HEK293 (cell line): ENCODE measurements around the gene ADRB2.

Source experiments
- CTCF ChIA-PET: fragments of 350-600 bp; formaldehyde crosslinking; extraction: SDS; loops from one replicate; lab custom pipeline; 2021; ENCODE audit warnings: antibody characterized with exemption; lab: Yijun Ruan, JAX
- POLR2A ChIA-PET: fragments of 300-600 bp; formaldehyde crosslinking; extraction: SDS; loops from one replicate; lab custom pipeline; 2020; ENCODE audit warnings: antibody characterized with exemption, inconsistent platforms; lab: Yijun Ruan, JAX
- H3K27ac ChIP-seq: fragments of 200-500 bp; sonication (Bioruptor generic); 2 replicates; pipeline ENCODE4 v1.5.1; 2014; ENCODE audit warnings: low read depth, low read length, control low read depth, inconsistent platforms; ENCODE audit errors: extremely low read depth
- H3K36me3 ChIP-seq, 2 experiments: fragments of 200-500 bp in 1 of 2; sonication (Bioruptor generic) in 1 of 2; 1 replicate in 1 of 2; 2 replicates in 1 of 2; pipeline ENCODE4 v1.5.1; 2014 to 2017; ENCODE audit warnings: inconsistent platforms in 2 of 2, low read length in 2 of 2; ENCODE audit not compliant: control insufficient read depth in 2 of 2, insufficient read depth in 1 of 2
- H3K4me1 ChIP-seq: fragments of 200-500 bp; sonication (Bioruptor generic); 2 replicates; pipeline ENCODE4 v1.5.1; 2014; ENCODE audit warnings: mild to moderate bottlenecking, low read length, inconsistent platforms; ENCODE audit not compliant: control insufficient read depth, insufficient read depth
- H3K4me3 ChIP-seq: 2 replicates; pipeline ENCODE4 v1.5.1; 2011; ENCODE audit warnings: low read depth, mild to moderate bottlenecking, control low read depth, low read length, moderate library complexity
- H3K9me3 ChIP-seq: fragments of 200-500 bp; sonication (Bioruptor generic); 2 replicates; pipeline ENCODE4 v1.5.1; 2014; ENCODE audit warnings: low read depth, low read length, inconsistent platforms; ENCODE audit not compliant: control insufficient read depth, insufficient read depth
- FEZF1 ChIP-seq: fragments of 450-650 bp; formaldehyde crosslinking; IDR thresholded peaks from 2 replicates; pipeline ENCODE4 v1.5.1; 2016; ENCODE audit warnings: missing biosample characterization, missing genetic modification characterization
- GLIS2 ChIP-seq: fragments of 450-650 bp; formaldehyde crosslinking; IDR thresholded peaks from 2 replicates; pipeline ENCODE4 v1.5.1; 2016; ENCODE audit warnings: missing biosample characterization, missing genetic modification characterization
- HOXC10 ChIP-seq: sonication (generic); formaldehyde crosslinking; IDR thresholded peaks from 2 replicates; pipeline ENCODE4 v1.8.1; 2023; ENCODE audit warnings: mild to moderate bottlenecking, missing genetic modification reagents
- IKZF3 ChIP-seq: fragments of 450-650 bp; IDR thresholded peaks from 2 replicates; pipeline ENCODE4 v1.5.0; 2018; ENCODE audit warnings: missing biosample characterization, mild to moderate bottlenecking, missing genetic modification characterization, moderate library complexity
- KLF8 ChIP-seq: fragments of 450-650 bp; formaldehyde crosslinking; IDR thresholded peaks from 2 replicates; pipeline ENCODE4 v1.5.1; 2016; ENCODE audit warnings: missing biosample characterization, missing genetic modification characterization
- SP7 ChIP-seq: fragments of 450-650 bp; formaldehyde crosslinking; IDR thresholded peaks from 2 replicates; pipeline ENCODE4 v1.5.1; 2016; ENCODE audit warnings: missing biosample characterization, missing genetic modification characterization
- YY2 ChIP-seq: fragments of 450-650 bp; formaldehyde crosslinking; IDR thresholded peaks from 2 replicates; pipeline ENCODE4 v1.5.1; 2016; ENCODE audit warnings: missing biosample characterization, missing genetic modification characterization
- ZBTB26 ChIP-seq: fragments of 450-650 bp; formaldehyde crosslinking; optimal IDR thresholded peaks from 2 replicates; pipeline ENCODE3; 2016; ENCODE audit warnings: missing biosample characterization, mild to moderate bottlenecking, missing genetic modification characterization
- ZFHX2 ChIP-seq: fragments of 450-650 bp; formaldehyde crosslinking; conservative IDR thresholded peaks from 2 replicates; pipeline ENCODE4 v1.5.1; 2016; ENCODE audit warnings: missing biosample characterization, missing genetic modification characterization
- ZIC2 ChIP-seq: fragments of 450-650 bp; formaldehyde crosslinking; IDR thresholded peaks from 2 replicates; pipeline ENCODE4 v1.5.1; 2016; ENCODE audit warnings: missing biosample characterization, missing genetic modification characterization
- ZNF121 ChIP-seq: fragments of 450-650 bp; formaldehyde crosslinking; IDR thresholded peaks from 2 replicates; pipeline ENCODE4 v1.5.1; 2016; ENCODE audit warnings: missing biosample characterization, missing genetic modification characterization
- ZNF140 ChIP-seq: fragments of 450-650 bp; formaldehyde crosslinking; IDR thresholded peaks from 2 replicates; pipeline ENCODE4 v1.5.1; 2016; ENCODE audit warnings: missing biosample characterization, missing genetic modification characterization
- ZNF510 ChIP-seq: fragments of 450-650 bp; formaldehyde crosslinking; IDR thresholded peaks from 2 replicates; pipeline ENCODE4 v1.5.1; 2018; ENCODE audit warnings: mild to moderate bottlenecking, missing genetic modification characterization, missing biosample characterization; ENCODE audit not compliant: insufficient replicate concordance
- ZNF585B ChIP-seq: fragments of 450-650 bp; formaldehyde crosslinking; IDR thresholded peaks from 2 replicates; pipeline ENCODE4 v1.5.1; 2016; ENCODE audit warnings: missing biosample characterization, missing genetic modification characterization
- ZSCAN5A ChIP-seq: fragments of 450-650 bp; formaldehyde crosslinking; IDR thresholded peaks from 2 replicates; pipeline ENCODE4 v1.5.1; 2016; ENCODE audit warnings: missing biosample characterization, missing genetic modification characterization
- TF ChIP-seq, protein P1 (sequence below): fragments of 450-650 bp; formaldehyde crosslinking; IDR thresholded peaks from 2 replicates; pipeline ENCODE4 v1.5.1; 2016; ENCODE audit warnings: missing biosample characterization, missing genetic modification characterization
- TF ChIP-seq, protein P2 (sequence below): fragments of 450-650 bp; formaldehyde crosslinking; IDR thresholded peaks from 2 replicates; pipeline ENCODE4 v1.5.0; 2017; ENCODE audit warnings: missing biosample characterization, missing genetic modification characterization, borderline replicate concordance

Gene ADRB2

GRCh38 chr5:148830211-148830610 is 3.8 kb downstream of the ADRB2 start:
- CTCF ChIA-PET = interaction anchor here (0.7 to 2.6 kb wide), 6 partner anchors 8 to 127 kb away, joined by 3 to 11 read pairs (median 4); no protein-coding TSS in a partner anchor
- POLR2A ChIA-PET = no interaction called here
- TF ChIP-seq SP7 (tag by site-specific recombination) (no peak), IKZF3 (tag by site-specific recombination) (no peak), FEZF1 (no peak), YY2 (tag by site-specific recombination) (no peak), ZIC2 (tag by site-specific recombination) (no peak)
- Histone ChIP-seq H3K36me3 (no peaks in the 10 kb centered on the region), H3K27ac (no peak overlapping the region), H3K4me3 (no peak overlapping the region), H3K9me3 (no peaks in the 10 kb centered on the region), H3K4me1 (peaks cover 18% of the 10 kb centered on the region; the same call in 1 of the 2 replicates)

- Histone ChIP-seq H3K4me3 (no peak overlapping the region), H3K27ac (no peak overlapping the region), H3K4me1 (peaks cover 13% of the 10 kb centered on the region; the same call in 1 of the 2 replicates), H3K36me3 (no peaks in the 10 kb centered on the region), H3K9me3 (no peaks in the 10 kb centered on the region)
- CTCF ChIA-PET = interaction anchor here (0.6 to 1.9 kb wide), 4 partner anchors 13 to 1566 kb away, joined by 3 to 6 read pairs (median 4); no protein-coding TSS in a partner anchor
- TF ChIP-seq ZNF510 (tag by site-specific recombination) (no peak), ZNF140 (tag by site-specific recombination) (no peak)
- POLR2A ChIA-PET = no interaction called here
Observed at GRCh38 chr5:148831590-148832565, 5.5 kb downstream of the ADRB2 start.

DNA sequence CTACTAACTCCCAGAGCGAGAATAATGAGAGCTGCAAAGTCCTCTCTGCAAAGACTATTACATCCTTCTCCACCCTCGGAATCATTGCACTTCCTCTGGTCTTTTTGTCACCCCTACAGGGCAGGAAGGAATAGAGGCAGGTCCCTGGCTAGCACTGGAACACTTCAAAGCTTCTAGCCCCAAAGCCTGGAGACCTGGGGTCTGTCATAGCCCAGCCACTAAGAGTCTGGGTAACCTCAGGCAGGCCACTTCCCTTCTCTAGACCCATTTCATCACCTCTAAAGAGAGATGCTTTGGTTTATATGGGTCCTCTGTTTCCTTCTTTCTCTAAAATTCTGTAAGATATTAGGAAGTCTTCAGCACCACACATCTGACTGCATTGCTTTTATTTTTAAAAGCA is 6.7 kb downstream of the ADRB2 start:
- peaks cover 6% of the 10 kb centered on the region; the same call in 1 of the 2 replicates for H3K4me1 ChIP-seq
- TF ChIP-seq, protein P1, sequence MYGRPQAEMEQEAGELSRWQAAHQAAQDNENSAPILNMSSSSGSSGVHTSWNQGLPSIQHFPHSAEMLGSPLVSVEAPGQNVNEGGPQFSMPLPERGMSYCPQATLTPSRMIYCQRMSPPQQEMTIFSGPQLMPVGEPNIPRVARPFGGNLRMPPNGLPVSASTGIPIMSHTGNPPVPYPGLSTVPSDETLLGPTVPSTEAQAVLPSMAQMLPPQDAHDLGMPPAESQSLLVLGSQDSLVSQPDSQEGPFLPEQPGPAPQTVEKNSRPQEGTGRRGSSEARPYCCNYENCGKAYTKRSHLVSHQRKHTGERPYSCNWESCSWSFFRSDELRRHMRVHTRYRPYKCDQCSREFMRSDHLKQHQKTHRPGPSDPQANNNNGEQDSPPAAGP = no peak
- TF ChIP-seq GLIS2 (tag by site-specific recombination) (no peak), ZFHX2 (tag by site-specific recombination) (no peak)
- TF ChIP-seq, all 188 proteins: peak for 0
- Histone ChIP-seq H3K9me3 (no peaks in the 10 kb centered on the region), H3K36me3 (no peaks in the 10 kb centered on the region), H3K27ac (no peak overlapping the region), H3K4me3 (no peak overlapping the region)
- CTCF ChIA-PET = interaction anchor here (0.7 to 1.7 kb wide), 3 partner anchors 60 to 120 kb away, joined by 3 to 6 read pairs (median 4); no protein-coding TSS in a partner anchor
- POLR2A ChIA-PET = no interaction called here

DNA sequence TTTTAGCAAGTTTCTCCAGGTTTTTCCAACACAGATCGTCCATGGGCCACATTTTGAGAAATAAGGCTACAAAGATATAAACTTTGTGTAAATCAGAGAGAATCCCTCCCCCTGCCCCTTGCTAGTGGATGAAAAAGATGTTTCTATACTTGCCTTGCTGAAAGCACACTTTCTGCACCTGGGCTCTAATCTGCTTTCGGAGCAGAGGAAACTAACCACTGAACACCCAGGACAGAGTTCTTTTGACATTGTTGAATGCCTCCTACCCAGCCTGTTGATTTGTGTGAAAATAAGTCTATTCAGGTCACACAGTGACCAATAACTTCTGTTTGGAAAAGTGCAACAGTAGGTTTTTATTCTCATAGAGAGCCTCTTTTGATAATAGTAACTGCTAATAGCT is 7.5 kb downstream of the ADRB2 start:
- Histone ChIP-seq H3K36me3 (no peaks in the 10 kb centered on the region), H3K9me3 (no peaks in the 10 kb centered on the region), H3K4me3 (no peak overlapping the region), H3K4me1 (peaks cover 3% of the 10 kb centered on the region; the same call in 1 of the 2 replicates), H3K27ac (no peak overlapping the region)
- TF ChIP-seq ZNF121 (no peak), ZSCAN5A (no peak), ZFHX2 (tag by site-specific recombination) (no peak), KLF8 (tag by site-specific recombination) (no peak), ZNF585B (tag by site-specific recombination) (no peak), ZBTB26 (tag by site-specific recombination) (no peak), HOXC10 (no peak)
- TF ChIP-seq, protein P2, sequence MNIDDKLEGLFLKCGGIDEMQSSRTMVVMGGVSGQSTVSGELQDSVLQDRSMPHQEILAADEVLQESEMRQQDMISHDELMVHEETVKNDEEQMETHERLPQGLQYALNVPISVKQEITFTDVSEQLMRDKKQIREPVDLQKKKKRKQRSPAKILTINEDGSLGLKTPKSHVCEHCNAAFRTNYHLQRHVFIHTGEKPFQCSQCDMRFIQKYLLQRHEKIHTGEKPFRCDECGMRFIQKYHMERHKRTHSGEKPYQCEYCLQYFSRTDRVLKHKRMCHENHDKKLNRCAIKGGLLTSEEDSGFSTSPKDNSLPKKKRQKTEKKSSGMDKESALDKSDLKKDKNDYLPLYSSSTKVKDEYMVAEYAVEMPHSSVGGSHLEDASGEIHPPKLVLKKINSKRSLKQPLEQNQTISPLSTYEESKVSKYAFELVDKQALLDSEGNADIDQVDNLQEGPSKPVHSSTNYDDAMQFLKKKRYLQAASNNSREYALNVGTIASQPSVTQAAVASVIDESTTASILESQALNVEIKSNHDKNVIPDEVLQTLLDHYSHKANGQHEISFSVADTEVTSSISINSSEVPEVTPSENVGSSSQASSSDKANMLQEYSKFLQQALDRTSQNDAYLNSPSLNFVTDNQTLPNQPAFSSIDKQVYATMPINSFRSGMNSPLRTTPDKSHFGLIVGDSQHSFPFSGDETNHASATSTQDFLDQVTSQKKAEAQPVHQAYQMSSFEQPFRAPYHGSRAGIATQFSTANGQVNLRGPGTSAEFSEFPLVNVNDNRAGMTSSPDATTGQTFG (tag by site-specific recombination) = no peak
- POLR2A ChIA-PET = interaction anchor here (1.2 kb wide), 1 partner anchor 8 kb away, joined by 4 read pairs; the partner anchor contains the start of gene ADRB2
- CTCF ChIA-PET = interaction anchor here (0.7 to 1.7 kb wide), 3 partner anchors 13 to 120 kb away, joined by 4 to 6 read pairs (median 5); no protein-coding TSS in a partner anchor
